ENCODE results near the gene EPHA6. TPM values are rescaled to one million over a fixed set of nuclear protein-coding genes. Genes with fewer than 3 reads are reported as not detected.
"Not testable (repeated sequence)": the region's sequence is repeated elsewhere in the genome, so short reads cannot be mapped to it uniquely, and the experiment has no call there.

The EPHA6 gene
- total RNA-seq, 1 donor from 2014 or later: not detected

- no peak for DNase-seq (ENCODE audit: low read depth)
Observed at GRCh38 chr3:97579365-97579764, 765.0 kb downstream of the EPHA6 start.

- DNase-seq (ENCODE audit: low read depth): no peak
Observed at GRCh38 chr3:97610626-97611025, 796.2 kb downstream of the EPHA6 start.

GRCh38 chr3:97612632-97613031 lies 798.2 kb downstream of the EPHA6 start:
- no peak for DNase-seq (ENCODE audit: low read depth)

GRCh38 chr3:97613139-97613538 lies 798.7 kb downstream of the EPHA6 start:
- DNase-seq (ENCODE audit: low read depth): no peak

GRCh38 chr3:97620514-97620913 lies 806.1 kb downstream of the EPHA6 start:
- DNase-seq (ENCODE audit: low read depth): not testable (repeated sequence)

GRCh38 chr3:97636465-97636864 lies 822.1 kb downstream of the EPHA6 start:
- no peak for DNase-seq (ENCODE audit: low read depth)

GRCh38 chr3:97646932-97647331 lies 832.5 kb downstream of the EPHA6 start:
- no peak for DNase-seq (ENCODE audit: low read depth)

- no peak for DNase-seq (ENCODE audit: low read depth)
Observed at GRCh38 chr3:97647441-97647982, 833.1 kb downstream of the EPHA6 start.

- no peak for DNase-seq (ENCODE audit: low read depth)
Observed at GRCh38 chr3:97655971-97656370, 841.6 kb downstream of the EPHA6 start.

- DNase-seq (ENCODE audit: low read depth): no peak
Observed at GRCh38 chr3:97656638-97657037, 842.2 kb downstream of the EPHA6 start.

- peak; percentile 17 for DNase-seq (ENCODE audit: low read depth)
Observed at GRCh38 chr3:97658668-97659285, 844.4 kb downstream of the EPHA6 start.

- DNase-seq (ENCODE audit: low read depth): no peak
Observed at GRCh38 chr3:97662264-97662663, 847.9 kb downstream of the EPHA6 start.

GRCh38 chr3:97662762-97663161 lies 848.4 kb downstream of the EPHA6 start:
- DNase-seq (ENCODE audit: low read depth): no peak

GRCh38 chr3:97665896-97666295 lies 851.5 kb downstream of the EPHA6 start:
- no peak for DNase-seq (ENCODE audit: low read depth)

GRCh38 chr3:97670952-97671351 lies 856.6 kb downstream of the EPHA6 start:
- DNase-seq (ENCODE audit: low read depth): no peak

- DNase-seq (ENCODE audit: low read depth): no peak
Observed at GRCh38 chr3:97673357-97673997, 859.1 kb downstream of the EPHA6 start.

- DNase-seq (ENCODE audit: low read depth): no peak
Observed at GRCh38 chr3:97674461-97674860, 860.1 kb downstream of the EPHA6 start.

GRCh38 chr3:97680210-97680609 lies 865.8 kb downstream of the EPHA6 start:
- no peak for DNase-seq (ENCODE audit: low read depth)

- DNase-seq (ENCODE audit: low read depth): no peak
Observed at GRCh38 chr3:97680696-97681095, 866.3 kb downstream of the EPHA6 start.

- no peak for DNase-seq (ENCODE audit: low read depth)
Observed at GRCh38 chr3:97684490-97684889, 870.1 kb downstream of the EPHA6 start.

GRCh38 chr3:97686258-97686657 lies 871.9 kb downstream of the EPHA6 start:
- DNase-seq (ENCODE audit: low read depth): no peak

GRCh38 chr3:97687734-97688133 lies 873.3 kb downstream of the EPHA6 start:
- DNase-seq (ENCODE audit: low read depth): no peak

- no peak for DNase-seq (ENCODE audit: low read depth)
Observed at GRCh38 chr3:97689111-97689510, 874.7 kb downstream of the EPHA6 start.
